NCI-H446 (cell line): ENCODE data around the gene AP5Z1.

Experiments used
- DNase-seq, 2 experiments: peaks; one replicate each; lab custom pipeline; 2025; lab: John Stamatoyannopoulos, UW

AP5Z1 gene

GRCh38 chr7:4803397-4804241 is 28.2 kb downstream of the AP5Z1 start:
- DNase-seq = no peak

GRCh38 chr7:4805110-4805983 is 29.9 kb downstream of the AP5Z1 start:
- DNase-seq = no peak

GRCh38 chr7:4805984-4806300 is 30.5 kb downstream of the AP5Z1 start:
- DNase-seq = no peak

DNA sequence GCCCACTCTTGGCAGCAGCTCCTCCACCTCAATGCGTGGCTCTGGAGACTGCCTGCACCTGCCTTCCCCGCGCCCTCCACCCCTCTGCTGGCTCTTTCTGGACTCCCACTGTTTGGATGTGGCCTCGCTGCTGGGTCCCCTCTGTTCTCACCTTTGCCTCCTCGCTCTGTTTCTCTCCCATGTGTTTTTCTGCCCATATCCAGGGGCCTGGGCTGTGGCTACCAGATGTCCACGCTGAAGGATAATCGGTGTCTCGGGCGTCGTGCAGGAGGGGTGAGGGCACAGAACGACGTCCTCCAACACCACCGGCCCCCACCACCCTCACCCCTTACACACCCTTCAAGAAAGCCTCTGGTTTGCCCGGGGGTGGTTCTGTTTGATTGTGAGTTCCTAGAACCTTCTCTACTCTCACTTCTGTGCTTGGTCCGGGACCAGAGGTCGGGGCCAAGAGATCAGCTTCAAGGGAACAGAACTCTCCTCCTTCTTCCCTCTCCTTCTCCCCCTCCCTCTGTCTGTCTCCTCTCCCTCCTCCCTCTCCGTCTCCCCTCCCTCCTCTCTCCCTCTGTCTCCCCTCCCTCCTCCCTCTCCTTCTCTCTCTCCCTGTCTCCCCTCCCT is 31.7 kb downstream of the AP5Z1 start:
- no peak for DNase-seq

DNA sequence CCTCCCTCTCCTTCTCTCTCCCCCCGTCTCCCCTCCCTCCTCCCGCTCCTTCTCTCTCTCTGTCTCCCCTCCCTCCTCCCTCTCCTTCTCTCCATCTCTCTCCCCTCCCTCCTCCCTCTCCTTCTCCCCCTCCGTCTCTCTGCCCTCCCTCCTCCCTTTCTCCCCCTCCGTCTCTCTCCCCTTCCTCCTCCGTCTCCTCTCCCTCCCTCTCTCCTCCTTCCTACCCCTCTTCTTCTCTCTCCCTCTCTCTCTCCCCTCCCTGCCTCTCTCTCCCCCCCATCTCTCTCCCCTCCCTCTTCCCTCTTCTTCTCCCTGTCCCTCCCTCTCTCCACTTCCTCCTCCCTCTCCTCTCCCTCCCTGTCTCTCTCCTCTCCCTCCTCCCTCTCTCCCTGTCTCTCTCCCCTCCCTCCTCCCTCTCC is 32.2 kb downstream of the AP5Z1 start:
- DNase-seq = no peak

DNA sequence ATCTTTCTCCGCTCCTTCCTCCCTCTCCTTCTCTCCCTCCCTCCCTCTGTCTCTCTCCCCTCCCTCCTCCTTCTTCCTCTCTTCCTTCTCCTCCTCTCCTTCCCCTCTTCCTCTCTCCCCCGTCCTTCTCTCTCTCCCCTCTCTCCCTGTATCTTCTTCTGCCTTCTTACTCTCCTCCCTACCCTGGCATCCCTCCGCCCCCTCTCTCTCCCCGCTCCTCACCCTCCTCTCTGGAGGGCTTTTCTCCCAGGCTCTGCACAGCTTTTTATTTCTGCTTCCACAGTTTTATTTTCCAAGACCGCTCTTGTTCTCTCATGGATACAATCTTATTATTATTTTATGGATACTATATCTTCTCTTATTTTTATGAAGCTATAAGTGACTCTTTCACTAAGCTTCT is 32.6 kb downstream of the AP5Z1 start:
- no peak for DNase-seq

DNA sequence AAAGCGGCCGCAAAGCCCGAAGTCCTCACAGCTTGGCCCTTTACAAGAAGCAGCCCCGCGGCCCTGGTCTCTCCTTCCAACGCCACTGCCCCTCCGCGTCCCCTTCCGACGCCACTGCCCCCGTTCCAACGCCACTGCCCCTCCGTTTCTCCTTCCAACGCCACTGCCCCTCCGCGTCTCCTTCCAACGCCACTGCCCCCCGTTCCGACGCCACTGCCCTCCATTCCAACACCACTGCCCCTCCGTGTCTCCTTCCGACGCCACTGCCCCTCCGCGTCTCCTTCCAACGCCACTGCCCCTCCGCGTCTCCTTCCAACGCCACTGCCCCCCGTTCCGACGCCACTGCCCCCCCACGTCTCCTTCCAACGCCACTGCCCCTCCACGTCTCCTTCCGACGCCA is 33.1 kb downstream of the AP5Z1 start:
- no peak for DNase-seq

- DNase-seq = no peak
Measured at GRCh38 chr7:4809091-4809591, 33.7 kb downstream of the AP5Z1 start.

DNA sequence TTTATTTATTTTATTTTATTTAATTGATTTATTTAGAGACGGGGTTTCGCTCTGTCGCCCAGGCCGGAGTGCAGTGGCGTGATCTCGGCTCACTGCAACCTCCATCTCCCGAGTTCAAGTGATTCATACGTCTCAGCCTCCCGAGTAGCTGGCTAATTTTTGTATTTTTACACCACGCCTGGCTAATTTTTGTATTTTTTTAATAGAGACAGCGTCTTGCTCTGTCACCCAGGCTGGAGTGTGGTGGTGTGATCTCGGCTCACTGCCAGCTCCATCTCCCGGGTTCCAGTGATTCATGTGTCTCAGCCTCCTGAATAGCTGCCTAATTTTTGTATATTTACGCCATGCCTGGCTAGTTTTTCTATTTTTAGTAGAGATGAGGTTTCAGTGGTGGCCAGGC is 34.2 kb downstream of the AP5Z1 start:
- no peak for DNase-seq

DNA sequence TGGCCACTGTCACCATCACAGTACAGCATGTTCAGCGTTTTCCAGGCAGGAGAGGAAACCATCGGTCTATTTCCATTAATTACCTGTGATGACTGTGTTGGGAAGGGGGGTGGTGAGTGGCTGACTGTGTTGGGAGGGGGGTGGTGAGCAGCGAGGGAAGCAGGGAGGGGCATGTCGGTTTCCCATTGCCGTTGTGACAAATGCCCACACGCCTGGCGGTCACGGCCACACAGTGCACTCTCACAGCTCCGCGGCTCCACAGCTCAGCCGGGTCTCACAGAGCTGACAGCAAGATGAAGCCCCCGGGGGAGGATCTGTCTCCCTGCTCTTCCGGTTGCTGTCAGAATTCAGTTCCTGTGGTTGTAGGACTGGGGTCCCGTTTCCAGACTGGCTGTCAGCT is 39.0 kb downstream of the AP5Z1 start:
- DNase-seq = no peak

DNA sequence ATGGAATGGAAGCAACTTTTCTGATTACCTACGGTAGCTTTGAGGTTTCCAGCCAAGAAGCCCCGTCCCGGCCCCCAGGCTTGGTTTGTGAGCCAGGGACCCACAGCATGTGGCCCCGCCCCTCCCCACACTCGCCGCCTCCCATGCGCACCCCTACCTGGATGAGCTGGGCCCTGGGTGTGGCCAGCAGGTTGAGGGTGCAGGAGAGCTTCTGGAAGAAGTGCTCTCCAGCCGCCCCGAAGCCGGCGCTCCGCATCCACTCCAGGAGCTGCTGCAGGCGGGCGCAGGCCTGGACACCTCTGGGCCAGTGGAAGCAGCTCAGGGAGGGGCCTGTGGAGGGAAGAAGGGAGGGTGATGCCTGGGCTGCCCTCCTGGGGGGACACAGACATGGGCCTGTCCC is 39.7 kb downstream of the AP5Z1 start:
- no peak for DNase-seq

- no peak for DNase-seq
Measured at GRCh38 chr7:4815609-4816418, 40.4 kb downstream of the AP5Z1 start.

- no peak for DNase-seq
Measured at GRCh38 chr7:4816419-4817080, 41.1 kb downstream of the AP5Z1 start.

GRCh38 chr7:4817178-4817901 is 41.9 kb downstream of the AP5Z1 start:
- DNase-seq = no peak

- no peak for DNase-seq
Measured at GRCh38 chr7:4818000-4818794, 42.8 kb downstream of the AP5Z1 start.

- no peak for DNase-seq
Measured at GRCh38 chr7:4819560-4820404, 44.4 kb downstream of the AP5Z1 start.

DNA sequence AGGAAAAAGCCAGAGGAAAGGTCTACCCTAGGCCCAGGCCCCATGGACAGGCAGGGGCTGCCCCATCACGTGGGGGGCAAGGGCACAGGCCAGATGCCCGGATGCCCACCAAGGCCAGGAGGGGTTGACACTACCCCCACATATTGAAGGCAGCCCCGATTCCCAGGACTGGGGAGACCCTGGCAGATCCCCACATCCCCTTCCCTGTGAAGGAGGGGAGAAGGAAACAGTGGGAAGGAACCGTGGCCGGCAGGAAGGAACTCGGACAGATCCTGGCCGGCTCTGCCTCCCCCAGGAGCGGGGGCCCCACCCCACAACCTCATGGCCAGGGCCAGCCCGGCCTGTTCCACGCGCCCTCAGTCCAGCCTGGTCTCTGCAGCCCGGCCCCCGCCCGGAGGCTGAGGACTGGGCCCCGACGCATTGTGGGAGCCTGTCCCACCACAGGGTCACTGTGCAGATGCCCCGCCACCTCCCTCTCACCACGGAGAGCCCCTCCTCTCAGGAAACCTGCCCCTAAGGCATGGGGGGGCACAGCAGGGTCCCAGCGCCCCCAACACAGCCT is 45.1 kb downstream of the AP5Z1 start:
- no peak for DNase-seq

DNA sequence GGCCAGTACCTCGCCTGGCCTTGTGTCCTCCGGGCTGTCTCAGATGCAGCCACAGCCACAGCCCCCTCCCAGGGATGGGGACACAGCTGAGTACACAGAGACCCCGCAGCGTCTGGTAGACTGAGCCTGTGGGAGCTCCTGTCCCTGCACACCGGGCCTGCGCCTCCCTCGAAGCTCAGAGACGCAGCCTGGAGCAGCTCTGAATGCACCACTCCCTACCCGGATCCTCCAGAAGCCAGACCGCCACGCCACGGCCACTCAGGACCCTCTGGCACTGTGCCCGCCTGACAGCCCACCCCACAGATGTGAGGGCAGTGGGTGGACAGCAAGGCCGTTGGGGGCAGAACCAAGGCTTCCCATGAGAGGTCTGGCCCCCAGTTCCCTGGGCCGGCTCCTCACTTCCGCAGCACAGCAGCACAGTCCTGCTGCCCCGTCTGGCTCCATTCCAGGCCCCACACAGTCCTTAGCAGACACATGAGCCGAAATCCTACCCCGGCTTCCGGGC is 45.6 kb downstream of the AP5Z1 start:
- DNase-seq = no peak
